GM12878 (cell line): ENCODE measurements around the gene ADCYAP1R1. TPM values are rescaled to one million over a fixed set of nuclear protein-coding genes. Genes with fewer than 3 reads are reported as not detected.

ENCODE experiments used
- CBX5 ChIP-seq: sonication (generic); IDR thresholded peaks from 2 replicates; pipeline ENCODE4 v1.6.1; 2016; ENCODE audit warnings: low read depth, moderate library complexity, mild to moderate bottlenecking, inconsistent platforms
- CHD4 ChIP-seq: fragments of 200-600 bp; sonication (generic); IDR thresholded peaks from 2 replicates; pipeline ENCODE4 v1.6.1; 2016; ENCODE audit warnings: mild to moderate bottlenecking
- EP300 ChIP-seq, 2 experiments: fragments of 150-350 bp in 1 of 2; IDR thresholded peaks; 2 replicates each; pipeline ENCODE4 v1.6.1; 2011 to 2012; ENCODE audit warnings: low read depth in 2 of 2, low read length in 2 of 2, borderline replicate concordance in 1 of 2, improper control_type of control experiment in 1 of 2, inconsistent platforms in 1 of 2; ENCODE audit not compliant: control insufficient read depth in 1 of 2
- FOXM1 ChIP-seq: IDR thresholded peaks from 2 replicates; pipeline ENCODE4 v1.6.1; 2012; ENCODE audit warnings: low read depth, mild to moderate bottlenecking, inconsistent platforms, low read length, moderate library complexity
- GATAD2B ChIP-seq: fragments of 450-650 bp; conservative IDR thresholded peaks from 2 replicates; pipeline ENCODE4 v1.6.1; 2017; ENCODE audit warnings: low read depth, mild to moderate bottlenecking, moderate library complexity
- NBN ChIP-seq: fragments of 450-650 bp; IDR thresholded peaks from 2 replicates; pipeline ENCODE4 v1.6.1; 2016
- NRF1 ChIP-seq: conservative IDR thresholded peaks from 2 replicates; pipeline ENCODE4 v1.6.1; 2011; ENCODE audit warnings: mild to moderate bottlenecking, low read depth, low read length, improper control_type of control experiment
- SIN3A ChIP-seq: IDR thresholded peaks from 2 replicates; pipeline ENCODE4 v1.6.1; 2012; ENCODE audit warnings: low read depth, low read length, improper control_type of control experiment
- SIX5 ChIP-seq: IDR thresholded peaks from 2 replicates; pipeline ENCODE4 v1.6.1; 2011; ENCODE audit warnings: mild to moderate bottlenecking, low read depth, low read length, moderate library complexity; ENCODE audit not compliant: severe bottlenecking
- SMAD5 ChIP-seq: IDR thresholded peaks from 2 replicates; pipeline ENCODE4 v1.6.1; 2016; ENCODE audit warnings: antibody characterized with exemption, low read depth
- STAT3 ChIP-seq: IDR thresholded peaks from 2 replicates; pipeline ENCODE4 v1.6.1; 2011; ENCODE audit warnings: low read depth, low read length, improper control_type of control experiment
- polyA plus RNA-seq, 11 experiments: library from polyadenylated mRNA; depleted of rRNA in 4 of 11; unstranded in 6 of 11; stranded (reverse) in 5 of 11; fragments of >200 nt; fragmentation: Nextera tagmentation in 4 of 11; fragmentation: Illumina TruSeq in 1 of 11; extraction: Ambion mirVana in 4 of 11; extraction: Trizol in 1 of 11; gene quantifications; 1 replicate in 1 of 11; 2 replicates in 10 of 11; pipeline versions ENCODE4 v1.2.1 to v1.2.3, GENCODE V29; 2011 to 2016; ENCODE audit warnings: inconsistent platforms in 2 of 11, missing spikeins in 2 of 11, low read depth in 1 of 11
- total RNA-seq, 4 experiments: library from RNA; depleted of rRNA in 3 of 4; stranded (reverse); fragments of >200 nt in 3 of 4; fragmentation: Illumina TruSeq in 1 of 4; extraction: Trizol in 1 of 4; gene quantifications; 2 replicates each; pipeline versions ENCODE4 v1.2.1 to v1.2.3, GENCODE V29; 2013 to 2021
- TF ChIP-seq, protein P1 (sequence below): IDR thresholded peaks from 2 replicates; pipeline ENCODE4 v1.6.1; 2012; ENCODE audit warnings: mild to moderate bottlenecking, low read depth, low read length

The ADCYAP1R1 gene
- total and polyA plus RNA-seq, 10 of the 15 experiments (the other 5 are each of a cell fraction or from before 2014, with no cell fraction given), result not detected

DNA sequence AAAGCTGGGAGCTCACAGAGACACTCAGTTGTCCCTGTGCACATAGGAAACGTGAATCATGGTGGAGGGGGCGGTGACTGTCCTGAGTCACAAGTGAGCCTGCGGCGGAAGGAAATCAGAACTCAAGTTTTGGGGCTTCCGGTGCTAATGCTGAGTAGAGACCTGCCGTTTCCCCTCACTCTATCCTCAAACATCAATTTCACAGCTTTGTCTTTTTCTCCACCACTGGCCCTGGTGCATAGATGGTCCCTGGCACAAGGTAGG is 21.9 kb downstream of the ADCYAP1R1 start (continued):
- no peak for TF ChIP-seq CBX5
- no peak for TF ChIP-seq GATAD2B
- TF ChIP-seq, protein P1, sequence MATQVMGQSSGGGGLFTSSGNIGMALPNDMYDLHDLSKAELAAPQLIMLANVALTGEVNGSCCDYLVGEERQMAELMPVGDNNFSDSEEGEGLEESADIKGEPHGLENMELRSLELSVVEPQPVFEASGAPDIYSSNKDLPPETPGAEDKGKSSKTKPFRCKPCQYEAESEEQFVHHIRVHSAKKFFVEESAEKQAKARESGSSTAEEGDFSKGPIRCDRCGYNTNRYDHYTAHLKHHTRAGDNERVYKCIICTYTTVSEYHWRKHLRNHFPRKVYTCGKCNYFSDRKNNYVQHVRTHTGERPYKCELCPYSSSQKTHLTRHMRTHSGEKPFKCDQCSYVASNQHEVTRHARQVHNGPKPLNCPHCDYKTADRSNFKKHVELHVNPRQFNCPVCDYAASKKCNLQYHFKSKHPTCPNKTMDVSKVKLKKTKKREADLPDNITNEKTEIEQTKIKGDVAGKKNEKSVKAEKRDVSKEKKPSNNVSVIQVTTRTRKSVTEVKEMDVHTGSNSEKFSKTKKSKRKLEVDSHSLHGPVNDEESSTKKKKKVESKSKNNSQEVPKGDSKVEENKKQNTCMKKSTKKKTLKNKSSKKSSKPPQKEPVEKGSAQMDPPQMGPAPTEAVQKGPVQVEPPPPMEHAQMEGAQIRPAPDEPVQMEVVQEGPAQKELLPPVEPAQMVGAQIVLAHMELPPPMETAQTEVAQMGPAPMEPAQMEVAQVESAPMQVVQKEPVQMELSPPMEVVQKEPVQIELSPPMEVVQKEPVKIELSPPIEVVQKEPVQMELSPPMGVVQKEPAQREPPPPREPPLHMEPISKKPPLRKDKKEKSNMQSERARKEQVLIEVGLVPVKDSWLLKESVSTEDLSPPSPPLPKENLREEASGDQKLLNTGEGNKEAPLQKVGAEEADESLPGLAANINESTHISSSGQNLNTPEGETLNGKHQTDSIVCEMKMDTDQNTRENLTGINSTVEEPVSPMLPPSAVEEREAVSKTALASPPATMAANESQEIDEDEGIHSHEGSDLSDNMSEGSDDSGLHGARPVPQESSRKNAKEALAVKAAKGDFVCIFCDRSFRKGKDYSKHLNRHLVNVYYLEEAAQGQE, result no peak
- no peak for TF ChIP-seq STAT3
- no peak for TF ChIP-seq NRF1
- TF ChIP-seq NBN, result no peak
- no peak for TF ChIP-seq SIN3A
- no peak for TF ChIP-seq SMAD5
- no peak for TF ChIP-seq EP300 (IDR thresholded peaks at IDR 0.05; ENCODE audit: borderline replicate concordance in 1 of 2, control insufficient read depth in 1 of 2, low read depth in 2 of 2, low read length in 2 of 2)
- no peak for TF ChIP-seq FOXM1
- no peak for TF ChIP-seq SIX5
- no peak for TF ChIP-seq CHD4
